ENCODE measurements around the gene CCNH.

- TF ChIP-seq TAF1 (IDR thresholded peaks at IDR 0.05; ENCODE audit: borderline replicate concordance, insufficient read depth, low read length) (no peak), POLR2AphosphoS5 (IDR thresholded peaks at IDR 0.05; ENCODE audit: low read depth, low read length) (no peak), FOXP2 (optimal IDR thresholded peaks at IDR 0.05; ENCODE audit: borderline replicate concordance, extremely low read depth, extremely low read length, insufficient read depth) (no peak), SIN3A (IDR thresholded peaks at IDR 0.05; ENCODE audit: borderline replicate concordance, insufficient read depth, low read length) (no peak)
Observed at GRCh38 chr5:87437724-87438123, 25.0 kb upstream of the CCNH start.

Data from PFSK-1 (cell line).